ENCODE results near the gene RAPGEF2. TPM values are rescaled to one million over a fixed set of nuclear protein-coding genes. Genes with fewer than 3 reads are reported as not detected.

RAPGEF2 gene
- total and polyA plus RNA-seq, 2 of the 8 experiments (the other 6 are each of a cell fraction or from before 2014, with no cell fraction given), result 24.4 to 48.6 TPM

GRCh38 chr4:159328766-159329165 is 225.9 kb downstream of the RAPGEF2 start:
- no peak overlapping the region for H4K5ac ChIP-seq (ENCODE audit: insufficient read length, low read depth, low read length)
- no peaks in the 10 kb centered on the region for H3K23me2 ChIP-seq (ENCODE audit: low read depth, low read length)
- ChIA-PET POLR2A (ENCODE audit: partially characterized antibody) (no interaction called here), CTCF (ENCODE audit: partially characterized antibody) (interaction anchor here (0.7 kb wide), 1 partner anchor 62 kb away, joined by 3 read pairs; no protein-coding TSS in a partner anchor)
- H3K56ac ChIP-seq (replicated peaks; ENCODE audit: insufficient read length, low read depth, low read length), result no peak overlapping the region
- no peak overlapping the region for H2AFZ ChIP-seq (ENCODE audit: low read length)
- H3K23ac ChIP-seq (ENCODE audit: insufficient read length), result no peak overlapping the region
- no peak overlapping the region for H4K8ac ChIP-seq (ENCODE audit: extremely low read depth, insufficient read depth, low read length)
- TF ChIP-seq SRF (IDR thresholded peaks at IDR 0.05; ENCODE audit: low read depth, low read length) (no peak), CHD2 (IDR thresholded peaks at IDR 0.05; ENCODE audit: low read length) (no peak), NRF1 (IDR thresholded peaks at IDR 0.05; ENCODE audit: low read depth, low read length) (no peak), TEAD4 (IDR thresholded peaks at IDR 0.05; ENCODE audit: low read depth, low read length) (no peak), POU5F1 (IDR thresholded peaks at IDR 0.05; ENCODE audit: low read depth, low read length) (no peak), CTCF (IDR thresholded peaks at IDR 0.05; ENCODE audit: control extremely low read depth in 1 of 3, insufficient read depth in 1 of 3, low read depth in 1 of 3, low read length in 3 of 3) (no peak), HDAC6 (IDR thresholded peaks at IDR 0.05; ENCODE audit: low read depth, low read length) (no peak), KDM5A (IDR thresholded peaks at IDR 0.05; ENCODE audit: low read length) (no peak)
- H2BK20ac ChIP-seq (ENCODE audit: low read length), result no peak overlapping the region
- WGBS, 2 experiments (ENCODE audit: extremely low coverage in 1 of 2, insufficient coverage in 1 of 2, insufficient read length in 1 of 2, insufficient replicate concordance in 2 of 2, low coverage in 1 of 2, low lambda C conversion rate in 2 of 2, missing lambda C conversion rate in 1 of 2), result 86% methylated on average over 2 of the region's 2 CpGs; no CpG with 5 or more reads in 1 of the 2 experiments
- no peak overlapping the region for H4K91ac ChIP-seq (replicated peaks; ENCODE audit: insufficient read length, low read length)
- no peak overlapping the region for H2BK5ac ChIP-seq (ENCODE audit: low read depth, low read length)
- H2AK5ac ChIP-seq (ENCODE audit: low read depth, low read length), result no peak overlapping the region
- no peak overlapping the region for H2BK15ac ChIP-seq (ENCODE audit: low read length)
- no peaks in the 10 kb centered on the region for H3K4me1 ChIP-seq (replicated peaks in 1 of 4; ENCODE audit: control insufficient read depth in 3 of 4, insufficient read depth in 4 of 4, low read length in 3 of 4)
- H3K9ac ChIP-seq (replicated peaks in 1 of 4; ENCODE audit: extremely low read depth in 1 of 4, low read depth in 3 of 4, low read length in 3 of 4), result no peak overlapping the region
- DNase-seq (ENCODE audit: low read depth in 1 of 2, low spot score in 2 of 2), result no peak
- H3K14ac ChIP-seq (ENCODE audit: insufficient read length), result no peak overlapping the region
- peaks cover 0 to 16% (median 1%) of the 10 kb centered on the region in 4 experiments; a peak in 3 of 8 replicates for H3K36me3 ChIP-seq (ENCODE audit: control insufficient read depth in 2 of 4, insufficient read depth in 4 of 4, low read length in 3 of 4)
- no peaks in the 10 kb centered on the region for H4K20me1 ChIP-seq (replicated peaks in 1 of 2; ENCODE audit: control insufficient read depth in 1 of 2, insufficient read depth in 2 of 2, low read length in 2 of 2)
- no peaks in the 10 kb centered on the region for H3K27me3 ChIP-seq (replicated peaks in 1 of 4; ENCODE audit: control insufficient read depth in 3 of 4, extremely low read depth in 1 of 4, insufficient read depth in 3 of 4, low read length in 3 of 4)
- H3K4me2 ChIP-seq (ENCODE audit: insufficient read depth in 1 of 2, low read depth in 2 of 2, low read length in 2 of 2), result no peak overlapping the region
- no peaks in the 10 kb centered on the region for H3K9me3 ChIP-seq (ENCODE audit: insufficient read depth in 2 of 2, low read depth in 1 of 2, low read length in 1 of 2)
- no peak for FAIRE-seq
- no peaks in the 10 kb centered on the region for H3K79me1 ChIP-seq (ENCODE audit: low read depth, low read length)
- no peak overlapping the region for H3K4me3 ChIP-seq (ENCODE audit: extremely low read depth in 1 of 4, insufficient read depth in 2 of 4, low read depth in 3 of 4, low read length in 4 of 4)
- no peaks in the 10 kb centered on the region for H3K79me2 ChIP-seq (ENCODE audit: control insufficient read depth in 1 of 2, insufficient read depth in 2 of 2, low read length in 2 of 2)
- H3K18ac ChIP-seq (ENCODE audit: extremely low read depth, low read length), result no peak overlapping the region
- no peak overlapping the region for H2BK120ac ChIP-seq (replicated peaks; ENCODE audit: low read depth, low read length)
- H3K27ac ChIP-seq (ENCODE audit: low read depth, low read length), result no peak overlapping the region
- H3K4ac ChIP-seq (replicated peaks; ENCODE audit: insufficient read length, low read depth, low read length), result no peak overlapping the region
- H2BK12ac ChIP-seq (ENCODE audit: low read depth, low read length), result no peak overlapping the region

Data from H1 (cell line).